Activated CD8-positive, alpha-beta T cell treated with anti-CD3 and anti-CD28 coated beads for 36 hours (primary cell): ENCODE measurements around the gene IFITM2. TPM values are rescaled to one million over a fixed set of nuclear protein-coding genes. Genes with fewer than 3 reads are reported as not detected.
"Not testable (repeated sequence)": the region's sequence is repeated elsewhere in the genome, so short reads cannot be mapped to it uniquely, and the experiment has no call there.

ENCODE experiments used
- ATAC-seq: fragments of 200-7000 bp; cut with Tn5 transposase; one replicate; pipeline ENCODE4 v1.10.0; 2021; ENCODE audit warnings: mild to moderate bottlenecking, moderate library complexity
- CTCF ChIA-PET: fragments of 350-600 bp; sonication (Branson Sonifier 250); formaldehyde crosslinking; loops from one replicate; lab custom pipeline; 2021; ENCODE audit warnings: antibody characterized with exemption; lab: Charles Lee
- POLR2A ChIA-PET: fragments of 350-600 bp; sonication (Branson Sonifier 250); formaldehyde crosslinking; loops from one replicate; lab custom pipeline; 2021; ENCODE audit warnings: antibody characterized with exemption; lab: Charles Lee
- DNase-seq: peaks from one replicate; pipeline ENCODE4 v3.0.0-alpha.2; 2020
- H3K27ac Mint-ChIP-seq: one replicate; pipeline ENCODE4 v1.8.0; 2021; ENCODE audit warnings: mild to moderate bottlenecking, mixed read lengths
- H3K27me3 Mint-ChIP-seq: one replicate; pipeline ENCODE4 v1.8.0; 2021; ENCODE audit warnings: mixed read lengths
- H3K36me3 Mint-ChIP-seq: one replicate; pipeline ENCODE4 v1.8.0; 2021; ENCODE audit warnings: low read depth, mixed read lengths
- H3K4me1 Mint-ChIP-seq: one replicate; pipeline ENCODE4 v1.8.0; 2021; ENCODE audit warnings: low read depth, mixed read lengths
- H3K4me3 Mint-ChIP-seq: one replicate; pipeline ENCODE4 v1.8.0; 2021; ENCODE audit warnings: mild to moderate bottlenecking, moderate library complexity, mixed read lengths
- H3K9me3 Mint-ChIP-seq: one replicate; pipeline ENCODE4 v1.8.0; 2021; ENCODE audit warnings: mixed read lengths
- intact Hi-C: fragments of 100-400 bp; cut with micrococcal nuclease; formaldehyde crosslinking; loops from one replicate; pipeline ENCODE4 v1.10.0; 2022
- total RNA-seq, 2 experiments: library from RNA; stranded (reverse); gene quantifications; one replicate each; pipeline ENCODE4 v1.2.3, GENCODE V29; 2021
- TF ChIP-seq, protein P1 (sequence below): fragments of 200-600 bp; IDR thresholded peaks from one replicate; pipeline ENCODE4 v1.8.0; 2022; ENCODE audit warnings: antibody characterized with exemption, mild to moderate bottlenecking

The IFITM2 gene
- total RNA-seq, 2 experiments from 2014 or later = 540 to 549 TPM

DNA sequence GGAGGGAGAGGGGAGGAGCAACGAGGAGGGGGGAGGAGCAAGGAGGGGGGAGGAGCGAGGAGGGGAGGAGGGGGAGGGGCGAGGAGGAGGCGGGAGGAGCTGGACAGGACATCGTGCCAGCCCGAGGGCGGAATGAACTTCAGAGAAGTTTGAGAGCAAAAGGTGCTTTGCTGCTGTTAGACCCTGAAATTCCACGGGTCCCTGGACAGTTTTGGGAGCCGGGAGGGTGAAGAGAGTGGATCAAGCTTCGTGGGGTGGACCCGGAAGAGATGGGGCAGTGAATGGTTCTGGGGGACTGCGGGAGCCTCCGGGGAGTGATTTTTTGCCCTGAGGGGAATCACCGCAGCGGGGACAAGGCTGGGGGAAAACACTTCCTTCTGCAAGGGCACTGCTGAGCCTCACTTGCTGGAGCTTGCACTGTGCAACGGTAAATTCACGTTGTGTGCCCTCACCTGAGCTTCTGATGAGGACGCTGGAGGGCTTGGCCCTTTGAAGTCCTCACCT, 40.1 kb upstream of the IFITM2 start:
- H3K4me1 Mint-ChIP-seq = peaks cover 37% of the 10 kb centered on the region
- H3K27ac Mint-ChIP-seq = peak overlapping the region; percentile 98
- POLR2A ChIA-PET = interaction anchor here (0.7 to 3.9 kb wide), 21 partner anchors 9 to 310 kb away, joined by 3 to 75 read pairs (median 4); partner anchors contain the start of genes BET1L, IFITM1, NLRP6 and PGGHG
- CTCF ChIA-PET = interaction anchor here (0.8 to 3.5 kb wide), 8 partner anchors 9 to 182 kb away, joined by 3 to 31 read pairs (median 4); no protein-coding TSS in a partner anchor
- H3K9me3 Mint-ChIP-seq = peaks cover 3% of the 10 kb centered on the region
- DNase-seq (peak; percentile 78), ATAC-seq (peak; percentile 50)
- H3K4me3 Mint-ChIP-seq = peak overlapping the region; percentile 89
- TF ChIP-seq, protein P1, sequence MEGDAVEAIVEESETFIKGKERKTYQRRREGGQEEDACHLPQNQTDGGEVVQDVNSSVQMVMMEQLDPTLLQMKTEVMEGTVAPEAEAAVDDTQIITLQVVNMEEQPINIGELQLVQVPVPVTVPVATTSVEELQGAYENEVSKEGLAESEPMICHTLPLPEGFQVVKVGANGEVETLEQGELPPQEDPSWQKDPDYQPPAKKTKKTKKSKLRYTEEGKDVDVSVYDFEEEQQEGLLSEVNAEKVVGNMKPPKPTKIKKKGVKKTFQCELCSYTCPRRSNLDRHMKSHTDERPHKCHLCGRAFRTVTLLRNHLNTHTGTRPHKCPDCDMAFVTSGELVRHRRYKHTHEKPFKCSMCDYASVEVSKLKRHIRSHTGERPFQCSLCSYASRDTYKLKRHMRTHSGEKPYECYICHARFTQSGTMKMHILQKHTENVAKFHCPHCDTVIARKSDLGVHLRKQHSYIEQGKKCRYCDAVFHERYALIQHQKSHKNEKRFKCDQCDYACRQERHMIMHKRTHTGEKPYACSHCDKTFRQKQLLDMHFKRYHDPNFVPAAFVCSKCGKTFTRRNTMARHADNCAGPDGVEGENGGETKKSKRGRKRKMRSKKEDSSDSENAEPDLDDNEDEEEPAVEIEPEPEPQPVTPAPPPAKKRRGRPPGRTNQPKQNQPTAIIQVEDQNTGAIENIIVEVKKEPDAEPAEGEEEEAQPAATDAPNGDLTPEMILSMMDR = no peak
- no peaks in the 10 kb centered on the region for H3K27me3 Mint-ChIP-seq
- intact Hi-C loops = loop anchor here (10.0 kb wide), 1 partner anchor 47 kb away; the partner anchor contains the start of gene IFITM1
- no peaks in the 10 kb centered on the region for H3K36me3 Mint-ChIP-seq

DNA sequence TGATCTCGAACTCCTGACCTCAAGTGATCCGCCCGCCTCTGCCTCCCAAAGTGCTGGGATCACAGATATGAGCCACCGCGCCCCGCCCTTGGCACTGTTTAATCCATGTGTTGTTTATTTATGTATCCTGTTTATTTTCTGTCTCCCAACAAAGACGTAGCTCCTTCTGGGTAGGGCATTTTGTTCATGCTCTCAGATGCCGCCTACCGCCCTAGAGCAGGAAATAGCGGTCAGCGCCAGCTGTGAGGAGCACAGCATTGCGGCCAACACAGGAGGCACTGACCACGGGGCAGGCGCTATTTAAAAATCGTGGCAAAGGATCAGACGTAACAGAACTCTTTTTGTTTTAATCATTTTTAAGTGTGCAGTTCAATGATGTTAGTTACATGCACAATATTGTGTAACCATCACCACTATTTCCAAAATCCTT, 38.9 kb upstream of the IFITM2 start:
- H3K27ac Mint-ChIP-seq = peak overlapping the region; percentile 98
- ChIA-PET POLR2A (interaction anchor here (0.7 to 3.9 kb wide), 14 partner anchors 11 to 542 kb away, joined by 3 to 75 read pairs (median 6); partner anchors contain the start of genes NLRP6, PGGHG, PSMD13 and SIRT3), CTCF (interaction anchor here (1.2 to 2.9 kb wide), 3 partner anchors 9 to 12 kb away, joined by 3 to 14 read pairs (median 4); no protein-coding TSS in a partner anchor)
- DNase-seq = peak; percentile 84
- H3K4me1 Mint-ChIP-seq = peaks cover 37% of the 10 kb centered on the region
- intact Hi-C loops = loop anchor here (10.0 kb wide), 1 partner anchor 46 kb away; the partner anchor contains the start of gene IFITM1
- not testable (repeated sequence) for H3K27me3 Mint-ChIP-seq, H3K36me3 Mint-ChIP-seq, H3K9me3 Mint-ChIP-seq
- ATAC-seq = peak; percentile 32
- H3K4me3 Mint-ChIP-seq = peak overlapping the region; percentile 89

DNA sequence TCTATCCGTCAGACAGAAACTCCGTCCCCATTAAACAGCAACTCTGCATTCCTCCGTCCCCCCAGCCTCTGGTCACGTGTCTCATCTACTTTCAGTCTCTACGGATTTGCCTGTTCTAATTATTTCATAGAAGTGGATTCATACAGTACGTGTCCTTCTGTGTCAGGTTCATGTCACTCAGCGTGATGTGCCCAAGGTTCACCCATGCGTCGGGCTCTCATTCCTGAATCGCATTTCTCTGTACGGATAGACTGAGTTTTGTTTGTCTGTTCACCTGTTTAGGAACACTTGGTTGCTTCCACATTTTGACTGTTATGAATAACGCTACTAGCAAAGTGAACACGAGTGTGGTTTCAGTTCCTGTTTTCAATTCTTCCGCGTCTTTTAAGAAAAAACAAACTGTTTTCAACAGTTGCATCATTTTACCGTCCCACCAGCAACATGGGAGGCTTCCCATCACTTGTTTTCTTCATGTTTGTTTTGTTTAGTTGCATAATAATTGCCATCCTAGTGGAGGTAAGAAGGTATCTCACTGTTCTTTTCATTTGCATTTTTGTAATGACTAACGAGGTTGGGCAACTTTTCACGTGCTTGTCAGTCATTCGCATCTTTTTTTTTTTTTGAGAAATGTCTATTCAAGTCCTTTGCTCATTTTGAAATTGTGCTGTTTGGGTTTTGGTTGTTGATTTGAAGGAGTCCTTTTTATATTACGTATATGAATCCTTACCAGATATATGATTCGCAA, 38.3 kb upstream of the IFITM2 start:
- peaks cover 37% of the 10 kb centered on the region for H3K4me1 Mint-ChIP-seq
- DNase-seq (peak; percentile 72), ATAC-seq (peak; percentile 38)
- TF ChIP-seq, protein P1 = peak; percentile 46
- H3K27ac Mint-ChIP-seq = peak overlapping the region; percentile 98
- ChIA-PET CTCF (interaction anchor here (1.3 to 2.9 kb wide), 2 partner anchors 8 to 12 kb away, joined by 3 to 14 read pairs; no protein-coding TSS in a partner anchor), POLR2A (interaction anchor here (0.7 to 3.9 kb wide), 9 partner anchors 11 to 542 kb away, joined by 3 to 75 read pairs (median 4); partner anchors contain the start of genes NLRP6, PSMD13 and SIRT3)
- H3K36me3 Mint-ChIP-seq = no peaks in the 10 kb centered on the region
- no peaks in the 10 kb centered on the region for H3K27me3 Mint-ChIP-seq
- peak overlapping the region; percentile 89 for H3K4me3 Mint-ChIP-seq
- peaks cover 3% of the 10 kb centered on the region for H3K9me3 Mint-ChIP-seq
- intact Hi-C loops = loop anchor here (10.0 kb wide), 1 partner anchor 45 kb away; the partner anchor contains the start of gene IFITM1

DNA sequence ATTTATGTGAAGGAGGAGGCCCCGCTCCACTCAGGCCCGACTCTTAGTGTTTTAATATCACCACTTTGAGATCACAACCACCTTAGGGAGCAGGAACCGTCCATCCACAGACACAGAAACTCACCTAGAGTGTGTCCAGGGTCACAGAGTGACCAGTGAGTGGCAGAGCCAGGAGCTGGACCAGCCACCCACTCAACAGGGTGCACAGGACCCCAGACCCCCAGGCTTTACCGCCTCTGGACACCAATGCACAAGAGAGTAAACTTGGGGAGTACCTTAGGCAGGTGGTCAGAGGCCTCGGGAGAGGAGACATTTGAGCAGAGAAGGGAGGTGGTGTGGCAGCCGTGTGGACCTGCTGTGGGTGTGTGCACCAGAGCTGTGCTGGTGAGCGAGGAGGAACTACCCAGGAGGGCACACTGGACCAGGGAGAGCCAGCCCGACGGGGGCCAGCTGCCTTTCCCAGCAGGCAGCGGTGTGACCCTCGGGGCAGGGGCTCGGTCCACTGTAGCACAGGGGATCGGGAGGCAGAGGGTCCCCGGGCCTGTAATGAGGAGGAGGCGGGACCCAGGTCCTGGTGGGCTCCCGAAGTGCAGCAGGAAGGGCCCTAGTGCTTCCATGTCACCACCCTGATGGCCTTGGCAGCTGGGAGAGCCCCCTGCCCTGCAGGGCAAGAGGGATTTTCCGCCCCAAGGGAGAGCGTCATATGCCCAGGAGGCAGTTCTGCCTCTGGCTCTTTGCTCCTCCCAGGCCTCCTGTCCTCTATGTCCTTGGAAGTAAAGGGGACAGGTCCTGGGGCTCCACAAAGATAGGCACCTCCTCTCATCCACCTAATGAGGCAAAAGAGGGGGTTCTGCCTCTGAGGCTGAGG, 36.9 kb upstream of the IFITM2 start:
- POLR2A ChIA-PET = interaction anchor here (0.7 to 2.2 kb wide), 7 partner anchors 8 to 34 kb away, joined by 3 to 10 read pairs (median 4); partner anchors contain the start of gene PSMD13
- CTCF ChIA-PET = interaction anchor here (1.0 kb wide), 1 partner anchor 33 kb away, joined by 3 read pairs; no protein-coding TSS in a partner anchor

More for the DNA sequence above, 36.9 kb upstream of the IFITM2 start:
- Mint-ChIP-seq H3K4me3 (no peak overlapping the region), H3K36me3 (no peaks in the 10 kb centered on the region), H3K4me1 (peaks cover 33% of the 10 kb centered on the region), H3K27ac (peak overlapping the region; percentile 98), H3K27me3 (no peaks in the 10 kb centered on the region), H3K9me3 (peaks cover 3% of the 10 kb centered on the region)
- ATAC-seq (no peak), DNase-seq (no peak)
- TF ChIP-seq, protein P1 = no peak
- intact Hi-C loops = no loop called here
